IPS DF 19.7 (cell line): ENCODE data around the gene TRAPPC11.
"Not testable (repeated sequence)": the region's sequence is repeated elsewhere in the genome, so short reads cannot be mapped to it uniquely, and the experiment has no call there.

Source experiments
- DNase-seq: peaks from one replicate; pipeline ENCODE4 v3.0.0-alpha.2; 2013; ENCODE audit warnings: low read depth, low spot score

TRAPPC11 gene

DNA sequence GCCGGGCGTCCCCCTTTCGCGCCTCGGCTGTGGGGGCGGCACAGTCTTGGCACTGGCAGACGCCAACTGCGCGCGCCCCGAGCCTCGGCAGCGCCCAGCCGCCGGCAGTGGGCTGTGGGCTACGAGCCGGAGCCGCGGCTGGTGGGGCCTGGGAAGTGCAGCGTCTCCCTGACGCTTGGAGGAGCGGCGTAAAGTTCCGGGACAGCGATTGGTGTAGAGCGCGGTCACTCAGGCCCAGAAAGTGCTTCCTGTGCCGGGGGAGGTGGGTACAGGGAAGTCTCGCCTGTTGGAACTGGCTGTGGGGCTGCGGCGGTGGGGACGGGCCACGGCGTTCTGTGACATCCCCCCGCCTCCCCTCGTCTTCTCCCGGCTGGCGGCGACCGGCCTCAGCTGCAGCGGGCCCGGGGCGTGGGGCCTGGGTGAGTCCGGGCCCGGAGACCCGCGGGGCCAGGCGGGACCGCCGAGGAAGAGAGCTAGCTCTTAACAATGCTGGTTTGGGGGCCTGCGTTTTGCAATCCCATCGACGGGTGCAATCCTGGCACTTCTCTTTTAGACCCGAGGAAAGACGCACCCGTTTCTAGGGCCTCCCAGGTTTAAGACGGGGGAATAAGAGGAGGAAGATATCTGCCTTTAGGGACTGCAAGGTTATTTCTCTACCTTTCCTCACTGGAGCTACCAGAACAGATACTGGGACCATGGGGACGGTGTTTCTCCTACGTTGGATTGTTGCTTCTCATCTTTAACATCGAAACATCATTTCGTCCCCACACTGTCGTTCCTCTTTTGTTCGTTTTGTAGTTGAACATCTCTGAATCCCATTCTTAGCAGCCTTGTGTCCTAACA is at the start of gene TRAPPC11, which contains the start of gene RWDD4:
Gene TRAPPC11, plus strand, starts transcription at position 265 of the 843 bp plus-strand sequence. CDS start 4,575 bp downstream, outside the sequence.
Gene RWDD4, minus strand, starts transcription at position 157 of the 843 bp plus-strand sequence. CDS start 233 bp downstream, outside the sequence.
- DNase-seq: peak; percentile 91

DNA sequence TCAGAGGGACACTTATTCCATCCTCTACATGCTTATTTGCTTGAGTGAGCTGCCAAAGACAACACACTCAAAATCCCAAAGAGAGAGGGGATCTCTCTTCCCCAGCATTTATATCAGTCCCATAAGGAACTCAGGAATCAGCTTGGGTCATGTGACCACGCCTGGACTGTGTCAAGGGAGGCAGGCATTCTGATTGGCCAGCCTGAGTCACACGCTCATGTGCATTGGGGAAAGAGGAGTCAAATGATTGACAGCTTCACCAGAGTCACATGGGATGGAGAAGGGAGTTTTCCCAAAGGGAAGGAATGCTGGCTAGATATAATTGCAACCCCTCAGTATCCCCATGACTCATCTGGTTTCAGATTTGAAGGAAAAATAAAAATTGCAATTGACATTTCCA is 49.1 kb upstream of the TRAPPC11 start:
- no peak for DNase-seq

DNA sequence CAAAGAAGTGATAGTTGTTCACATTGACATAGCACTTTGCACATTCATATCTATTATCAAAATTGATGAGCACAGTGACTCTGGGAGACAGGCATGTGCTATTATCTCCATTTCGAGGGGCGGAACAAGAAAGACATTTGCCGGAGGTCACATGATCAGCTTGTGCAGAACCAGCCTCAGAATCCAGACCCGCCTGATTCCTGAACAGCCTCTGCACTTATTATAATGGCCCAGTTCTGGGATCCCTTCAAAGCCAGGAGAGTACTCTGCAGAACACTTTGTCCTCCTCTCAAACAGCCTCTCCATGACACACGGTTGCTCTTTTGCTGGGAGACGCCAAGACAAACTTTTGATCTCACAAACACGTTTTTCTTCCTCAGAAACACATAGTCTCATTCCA is 48.5 kb upstream of the TRAPPC11 start:
- DNase-seq: no peak

DNA sequence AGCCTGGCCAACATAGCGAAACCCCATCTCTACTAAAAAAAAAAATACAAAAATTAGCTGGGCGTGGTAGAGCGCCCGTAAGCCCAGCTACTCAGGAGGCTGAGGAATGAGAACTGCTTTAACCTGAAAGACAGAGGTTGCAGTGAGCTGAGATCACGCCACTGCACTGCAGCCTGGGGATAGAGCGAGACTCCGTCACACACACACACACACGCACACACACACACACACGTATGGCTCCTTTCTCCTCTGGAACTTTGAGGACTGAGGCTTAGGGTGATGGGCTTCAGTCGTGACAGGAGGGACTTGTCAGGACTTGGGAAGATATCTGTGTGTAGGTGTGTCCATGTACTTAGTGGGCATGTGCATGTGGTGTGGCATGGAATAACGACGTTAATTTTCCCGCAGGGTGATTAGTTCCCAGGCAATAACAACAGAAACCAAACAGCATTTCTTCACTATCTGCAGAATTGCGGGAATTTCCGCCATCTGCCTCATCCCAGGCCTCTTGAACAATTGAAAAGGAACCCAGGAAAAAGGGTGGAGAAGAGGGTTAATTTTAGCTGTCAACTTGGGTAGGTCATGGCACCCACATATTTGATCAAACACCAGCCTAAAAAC is 47.8 kb upstream of the TRAPPC11 start:
- DNase-seq: no peak

DNA sequence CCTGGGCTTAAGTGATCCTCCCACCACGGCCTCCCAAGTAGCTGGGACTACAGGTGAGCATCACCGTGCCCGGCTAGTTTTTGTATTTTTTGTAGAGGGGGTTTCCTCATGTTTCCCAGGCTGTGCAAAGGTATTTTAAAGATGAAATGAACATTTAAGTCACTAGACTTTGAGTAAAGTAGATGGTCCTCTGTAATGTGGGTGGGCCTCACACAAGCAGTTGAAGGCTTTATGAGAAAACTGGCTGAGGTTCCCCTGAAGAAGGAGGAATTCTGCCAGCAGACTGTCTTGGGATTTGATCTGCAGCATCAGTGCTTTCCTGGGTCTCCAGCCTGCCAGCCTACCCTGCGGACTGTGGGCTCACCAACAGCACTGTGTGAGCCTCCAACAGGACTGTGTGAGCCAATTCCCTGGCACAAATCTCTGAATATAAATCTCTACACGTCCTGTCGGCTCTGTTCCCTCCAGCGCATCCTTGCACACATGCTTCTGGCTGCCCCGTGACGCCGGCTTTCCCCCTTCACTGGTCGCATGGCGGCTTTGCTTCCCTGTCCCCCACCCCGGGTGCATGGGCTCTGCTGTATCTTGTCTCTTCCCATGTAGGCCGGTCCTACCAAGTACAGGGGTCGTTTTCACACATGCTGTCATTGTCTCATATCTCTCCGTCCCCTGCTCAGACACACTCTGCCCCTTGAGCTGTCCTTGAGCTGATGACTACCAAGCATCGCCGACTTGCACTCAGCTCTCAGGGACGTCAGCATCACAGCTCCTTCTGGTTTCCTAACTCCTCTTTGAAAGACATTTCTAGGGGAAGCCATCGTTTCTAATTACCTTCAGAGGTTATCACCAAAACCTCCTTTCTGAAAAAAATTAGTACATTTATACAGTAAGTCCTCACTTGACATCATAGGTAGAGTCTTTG is 46.5 kb upstream of the TRAPPC11 start:
- no peak for DNase-seq

DNA sequence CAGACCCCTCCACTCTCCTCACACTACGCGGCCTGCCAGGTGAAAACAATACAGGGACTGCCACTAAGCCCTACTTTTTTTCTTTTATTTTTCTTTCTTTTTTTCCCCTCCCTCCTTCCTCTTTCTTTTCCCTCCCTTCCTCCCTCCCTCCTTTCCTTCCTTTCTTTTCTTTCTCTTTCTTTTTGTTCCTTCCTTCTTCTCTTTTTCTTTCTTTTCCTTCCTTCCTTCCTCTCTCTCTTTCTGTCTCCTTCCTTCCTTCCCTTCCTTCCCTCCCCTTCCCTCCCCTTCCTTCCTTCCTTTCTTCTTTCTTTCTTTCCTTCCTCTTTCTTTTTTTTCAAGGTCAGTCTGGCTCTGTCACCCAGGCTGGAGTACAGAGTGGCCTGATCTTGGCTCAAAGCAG is 42.0 kb upstream of the TRAPPC11 start:
- no peak for DNase-seq

DNA sequence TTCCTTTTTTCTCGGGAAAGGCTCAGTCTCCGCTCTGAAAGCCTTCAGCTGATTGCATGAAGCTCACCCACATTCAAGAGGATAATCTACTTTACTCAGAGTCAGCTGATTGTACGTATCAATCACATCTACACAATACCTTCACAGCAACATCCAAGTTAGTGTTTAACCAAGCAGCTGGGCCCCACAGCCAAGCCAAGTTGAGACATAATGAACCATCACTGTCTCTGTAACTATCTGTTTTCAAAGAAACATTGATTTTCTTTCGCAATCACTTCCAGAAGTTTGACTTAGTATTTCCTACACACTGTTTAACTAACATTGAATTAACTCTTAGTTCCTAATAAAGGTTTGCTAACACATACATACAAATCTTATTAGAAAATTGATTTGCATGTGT is 40.4 kb upstream of the TRAPPC11 start:
- DNase-seq: no peak

DNA sequence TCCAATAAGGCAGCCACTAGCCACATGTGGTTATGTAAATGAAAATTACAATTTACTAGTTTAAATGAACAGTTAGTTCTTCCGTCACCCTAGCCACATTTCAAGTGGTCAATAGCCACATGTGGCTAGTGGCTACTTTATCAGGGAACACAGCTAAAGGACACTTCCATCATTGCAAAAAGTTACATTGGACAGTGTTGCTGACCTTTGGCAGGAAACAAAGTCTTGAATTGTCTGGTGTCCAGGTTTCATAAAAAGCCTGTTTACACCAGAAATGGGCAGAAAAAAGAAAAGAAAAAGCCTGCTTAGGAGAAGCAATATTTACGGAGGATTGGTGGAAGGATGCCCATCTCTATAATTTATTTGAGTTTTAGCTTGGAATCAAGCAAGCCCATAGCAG is 38.7 kb upstream of the TRAPPC11 start:
- DNase-seq: no peak

DNA sequence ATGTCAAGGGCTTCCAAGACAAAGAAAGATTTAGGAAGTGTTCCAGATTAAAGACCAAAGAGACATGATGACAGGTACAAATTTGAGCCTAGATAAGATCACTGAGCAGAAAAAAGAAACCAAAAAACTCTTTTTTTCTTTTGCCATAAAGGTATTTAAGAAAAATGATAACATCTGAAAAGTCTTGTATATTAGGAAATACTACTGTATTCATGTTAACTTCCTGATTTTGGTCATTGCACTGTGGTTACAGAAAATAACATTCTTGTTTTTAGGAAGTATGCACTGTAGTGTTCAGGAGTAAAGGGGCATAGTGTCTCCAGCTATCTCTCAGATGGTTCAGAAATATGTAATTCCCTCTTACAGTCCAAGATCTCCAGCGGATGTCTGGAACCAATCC is 37.2 kb upstream of the TRAPPC11 start:
- no peak for DNase-seq

DNA sequence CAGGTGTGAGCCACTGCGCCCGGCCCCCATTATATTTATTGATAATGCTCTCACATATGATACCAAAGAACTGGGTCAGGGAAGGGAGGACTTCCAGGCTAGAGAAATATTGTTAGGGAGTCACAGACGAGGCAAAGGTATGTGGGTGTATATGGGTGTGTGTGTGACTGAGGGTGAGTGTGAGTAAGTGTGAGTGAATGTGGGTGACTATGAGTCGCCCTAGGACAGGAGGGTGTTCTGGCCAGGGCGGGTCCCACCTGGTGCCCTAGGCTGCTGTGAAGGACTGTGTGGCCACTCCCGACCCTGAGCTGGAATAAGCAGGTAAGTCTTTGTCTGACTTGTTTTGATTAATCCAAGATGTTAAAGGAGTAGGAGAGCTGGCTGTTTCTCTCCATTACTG is 34.5 kb upstream of the TRAPPC11 start:
- no peak for DNase-seq

DNA sequence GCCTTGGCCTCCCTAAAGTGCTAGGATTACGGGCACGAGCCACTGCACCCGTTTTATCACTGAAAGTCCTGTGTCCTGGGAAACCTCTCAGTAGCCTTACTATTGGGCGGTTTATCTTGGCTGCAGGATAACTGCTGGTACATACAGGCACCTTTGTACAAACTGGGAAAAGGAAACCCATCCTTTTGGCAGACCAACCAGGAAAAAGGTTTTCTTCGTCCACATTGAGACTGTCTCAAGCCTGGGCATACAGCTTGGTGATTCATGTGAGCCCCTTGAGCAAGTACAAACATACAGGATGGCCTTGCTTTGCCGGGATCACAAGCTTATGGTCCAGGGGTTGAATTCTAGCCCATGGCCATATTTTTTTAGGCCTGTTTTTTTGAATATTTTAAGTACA is 32.9 kb upstream of the TRAPPC11 start:
- DNase-seq: no peak

DNA sequence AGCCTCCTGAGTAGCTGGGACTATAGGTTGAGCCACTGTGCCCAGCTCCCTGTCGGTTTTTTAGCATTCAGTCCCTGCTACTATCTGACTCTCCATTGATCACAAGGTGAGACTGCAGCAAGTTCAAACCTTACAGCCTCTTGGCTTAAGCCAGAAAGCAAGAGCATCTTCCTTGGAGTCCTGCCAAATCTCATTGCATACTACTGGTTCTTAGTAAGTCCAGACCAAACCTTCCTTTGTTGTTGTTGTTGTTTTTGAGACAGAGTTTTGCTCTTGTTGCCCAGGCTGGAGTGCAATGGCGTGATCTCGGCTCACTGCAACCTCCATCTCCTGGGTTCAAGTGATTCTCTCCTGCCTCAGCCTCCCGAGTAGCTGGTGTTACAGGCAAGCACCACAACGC is 31.8 kb upstream of the TRAPPC11 start:
- not testable (repeated sequence) for DNase-seq

DNA sequence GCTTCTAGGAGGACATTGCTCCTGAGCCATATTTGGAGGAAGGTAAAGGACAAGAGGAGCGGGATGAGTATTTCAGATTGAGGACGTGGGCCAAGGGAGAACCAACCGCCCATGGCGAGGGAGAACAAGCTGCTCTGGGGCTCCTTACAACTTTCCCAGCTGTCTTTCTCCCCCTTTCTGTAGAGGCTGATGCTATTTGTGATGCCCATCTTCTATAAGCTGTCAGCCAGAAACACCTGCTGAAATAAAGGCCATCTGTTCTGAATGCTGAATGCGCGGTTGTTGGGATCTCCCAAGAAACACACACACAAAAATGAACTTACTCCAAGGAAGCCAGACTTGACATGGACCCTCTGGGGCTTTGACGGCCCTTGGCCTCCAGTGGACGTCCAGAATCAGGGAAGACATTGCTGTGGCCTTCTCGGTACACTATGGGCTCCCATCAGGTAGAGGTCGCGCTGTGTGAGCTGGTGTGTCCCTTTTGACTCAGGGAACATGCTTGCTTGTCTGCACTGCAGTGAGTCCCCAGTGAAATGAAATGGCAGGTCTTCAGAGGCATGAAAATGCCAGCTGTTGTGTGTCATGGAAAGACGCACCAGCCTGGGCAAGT is 31.0 kb upstream of the TRAPPC11 start:
- no peak for DNase-seq

DNA sequence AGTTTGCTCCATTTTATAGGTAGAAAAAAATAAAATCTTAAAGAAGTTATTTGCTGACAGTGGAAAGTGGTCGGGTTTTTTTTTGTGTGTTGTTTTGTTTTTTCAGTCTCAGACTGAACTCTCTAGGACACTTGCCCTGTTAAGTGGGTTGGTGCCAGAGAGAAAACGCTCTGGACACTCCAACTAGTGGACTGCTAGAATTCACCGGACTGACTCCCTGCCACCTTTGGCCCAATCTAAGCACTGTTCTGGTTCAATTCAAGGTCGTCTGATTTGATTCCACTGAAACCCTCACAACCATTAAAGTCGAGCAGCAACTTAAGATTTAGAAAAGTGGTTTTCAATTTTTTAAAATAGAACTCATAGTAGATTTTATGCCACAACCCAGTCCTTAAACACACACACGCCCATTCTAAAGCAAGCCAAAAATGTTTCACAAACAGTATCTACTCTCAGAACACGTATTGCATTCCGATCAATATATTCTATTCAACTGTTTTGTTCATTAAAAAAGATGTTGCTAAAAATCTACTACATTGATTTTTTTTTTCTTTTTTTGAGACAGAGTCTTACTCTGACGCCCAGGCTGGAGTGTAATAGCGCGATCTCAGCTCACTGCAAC is 27.4 kb upstream of the TRAPPC11 start:
- no peak for DNase-seq

DNA sequence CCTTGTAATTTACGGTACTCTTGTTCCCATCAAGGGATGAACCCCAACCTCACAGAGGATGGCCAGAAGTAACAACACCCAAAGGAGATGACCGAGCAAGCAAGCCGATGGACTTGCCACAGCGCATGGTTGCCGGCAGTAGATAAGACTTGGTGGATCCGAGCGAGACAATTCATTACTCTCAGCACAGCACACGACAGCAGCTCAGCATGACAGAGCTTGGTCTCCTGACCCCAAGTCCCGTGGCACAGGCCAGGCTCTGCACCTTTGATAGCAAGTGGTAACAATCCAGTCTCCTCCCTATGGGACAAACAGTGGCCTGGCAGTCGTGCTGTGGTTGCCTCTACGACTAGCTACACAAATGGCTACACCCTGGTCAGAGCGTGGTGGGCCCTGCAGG is 26.4 kb upstream of the TRAPPC11 start:
- no peak for DNase-seq

DNA sequence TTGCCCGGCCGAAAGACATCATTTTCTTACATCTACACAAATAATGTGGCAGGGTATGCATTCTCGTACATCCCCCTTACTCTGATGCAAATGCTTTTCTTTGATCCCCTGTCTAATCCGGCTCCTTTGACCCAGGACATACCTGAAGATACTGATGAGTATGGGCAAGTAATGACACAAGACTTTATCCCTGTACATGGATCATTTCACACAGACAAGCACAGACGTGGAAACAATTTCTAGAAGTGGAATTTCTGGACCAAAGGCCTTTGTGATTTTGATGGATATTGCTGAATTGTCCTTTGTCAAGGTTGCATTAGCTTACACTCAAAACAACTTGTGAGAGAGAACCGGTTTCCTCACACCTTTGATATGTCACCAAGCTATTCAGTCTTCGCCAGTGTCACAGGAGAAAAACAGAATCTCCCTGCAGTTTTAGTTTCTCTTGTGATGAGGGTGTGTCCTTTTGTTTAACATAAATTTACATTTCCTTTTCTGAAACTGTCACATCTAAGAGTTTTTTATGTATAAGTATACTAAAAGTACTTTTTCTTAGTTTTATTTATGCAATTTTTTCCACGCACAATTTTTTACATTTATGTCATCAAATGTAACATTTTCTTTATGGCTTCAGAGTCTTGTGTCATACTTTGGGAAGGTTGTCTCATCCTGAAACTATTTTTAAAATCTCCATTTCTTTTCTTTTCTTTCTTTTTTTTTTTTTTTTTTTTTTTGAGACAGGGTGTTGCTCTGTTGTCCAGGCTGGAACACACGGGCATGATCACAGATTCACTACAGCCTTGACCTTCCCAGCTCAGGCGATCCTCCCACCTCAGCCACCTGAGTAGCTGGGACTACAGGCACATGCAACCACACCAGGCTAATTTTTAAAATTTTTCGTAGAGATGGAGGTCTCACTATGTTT is 25.4 kb upstream of the TRAPPC11 start:
- DNase-seq: no peak

DNA sequence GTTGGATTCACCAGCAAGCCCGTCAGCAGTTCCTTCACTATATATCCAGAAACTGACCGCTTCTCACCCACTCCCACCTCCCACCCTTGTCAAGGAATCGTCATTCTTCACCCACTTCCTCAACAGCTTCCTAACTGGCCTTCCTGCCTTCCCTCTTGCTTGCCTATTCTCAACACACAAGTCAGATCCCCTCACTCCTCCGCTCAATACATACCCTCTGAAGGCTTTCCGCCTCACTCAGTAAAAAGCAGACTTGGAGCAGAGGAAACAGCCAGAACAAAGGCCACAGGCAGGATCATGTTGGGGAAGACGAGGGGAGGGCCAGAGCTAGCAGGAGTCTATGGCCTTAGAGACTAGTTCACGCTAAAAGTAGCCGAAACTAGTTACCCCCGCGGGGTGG is 23.8 kb upstream of the TRAPPC11 start:
- peak; percentile 20 for DNase-seq

DNA sequence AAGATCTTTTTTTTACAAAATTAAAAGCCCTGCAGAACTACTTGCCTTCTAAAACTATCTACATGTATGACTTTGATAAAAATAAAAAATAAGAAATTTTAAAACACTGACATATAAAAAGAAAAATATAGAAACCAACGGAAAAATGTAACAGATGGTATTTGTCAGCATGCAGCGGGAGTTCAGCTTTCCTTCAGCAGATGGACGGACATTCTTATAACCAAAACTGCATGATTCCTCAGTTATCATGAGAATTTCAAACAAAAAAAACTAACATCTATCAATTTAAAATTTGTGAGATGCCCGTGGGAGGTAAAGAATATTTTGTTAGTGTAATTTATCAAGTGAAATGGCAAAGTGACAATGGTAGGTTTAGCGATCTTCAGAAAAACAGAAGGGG is 23.4 kb upstream of the TRAPPC11 start:
- DNase-seq: no peak

DNA sequence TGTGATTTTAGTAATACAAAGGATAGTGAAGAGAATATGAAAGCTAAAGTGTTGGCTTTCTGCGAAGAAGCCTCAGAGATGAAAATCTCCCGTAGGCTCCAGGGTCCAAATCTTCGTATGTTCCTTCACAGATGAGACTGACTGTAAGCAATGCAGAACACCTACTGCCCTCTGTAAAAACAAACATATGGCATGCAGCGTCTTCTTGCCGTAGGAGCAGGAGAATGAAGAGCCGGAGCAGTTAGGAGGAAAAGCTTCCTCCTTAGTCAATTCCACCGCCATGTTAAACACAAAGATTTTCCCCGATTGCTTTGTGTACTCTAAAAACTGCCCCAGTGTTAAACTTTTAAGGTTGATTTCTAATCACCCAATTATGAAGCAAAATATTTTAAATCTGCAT is 22.6 kb upstream of the TRAPPC11 start:
- no peak for DNase-seq

DNA sequence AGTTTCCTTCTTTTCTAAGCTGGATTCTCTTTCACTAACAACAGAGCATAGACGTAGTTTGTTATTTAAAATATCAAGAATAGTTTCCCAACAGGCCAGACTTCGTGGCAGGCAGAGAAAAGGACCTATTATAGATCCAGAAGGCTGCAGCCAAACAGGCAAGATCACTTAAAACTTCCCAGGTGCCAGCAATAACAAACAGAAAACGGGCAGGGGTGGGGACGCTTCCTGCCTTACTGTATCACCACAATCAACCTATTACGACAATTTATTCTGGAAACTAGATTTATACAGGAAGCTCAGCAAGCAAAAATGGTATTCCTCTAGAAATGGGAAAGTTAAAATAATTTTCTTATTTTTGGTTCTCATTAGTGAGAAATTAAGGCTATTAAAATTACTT is 22.2 kb upstream of the TRAPPC11 start:
- no peak for DNase-seq
